Stimulated activated CD4-positive, alpha-beta T cell treated with anti-CD3 and anti-CD28 coated beads, Interleukin-1b, Interleukin-23, amount 100 ng/mL, for 1 hour (primary cell): Measurements from ENCODE around the gene BNC2.
"Not testable (repeated sequence)": the region's sequence is repeated elsewhere in the genome, so short reads cannot be mapped to it uniquely, and the experiment has no call there.

Experiments
- DNase-seq, 2 donors: peaks; one replicate each; pipeline ENCODE4 v3.0.0-alpha.2; 2020; ENCODE audit warnings: low read depth in 2 of 2

BNC2 gene

GRCh38 chr9:16500386-16500785 lies 370.1 kb downstream of the BNC2 start:
- DNase-seq: no peak

GRCh38 chr9:16499892-16500291 lies 370.6 kb downstream of the BNC2 start:
- DNase-seq: no peak

- DNase-seq: no peak
Measured at GRCh38 chr9:16496908-16497307, 373.6 kb downstream of the BNC2 start.

- no peak for DNase-seq
Measured at GRCh38 chr9:16487915-16488314, 382.6 kb downstream of the BNC2 start.

GRCh38 chr9:16485575-16486321 lies 384.7 kb downstream of the BNC2 start:
- DNase-seq: no peak

GRCh38 chr9:16485160-16485559 lies 385.3 kb downstream of the BNC2 start:
- no peak for DNase-seq

- no peak for DNase-seq
Measured at GRCh38 chr9:16484744-16485143, 385.7 kb downstream of the BNC2 start.

GRCh38 chr9:16484180-16484579 lies 386.3 kb downstream of the BNC2 start:
- no peak for DNase-seq

- DNase-seq: no peak
Measured at GRCh38 chr9:16482764-16483163, 387.7 kb downstream of the BNC2 start.

GRCh38 chr9:16480584-16480983 lies 389.9 kb downstream of the BNC2 start:
- DNase-seq: not testable (repeated sequence)

GRCh38 chr9:16475996-16476395 lies 394.5 kb downstream of the BNC2 start:
- no peak for DNase-seq

GRCh38 chr9:16475257-16475656 lies 395.2 kb downstream of the BNC2 start:
- no peak for DNase-seq

GRCh38 chr9:16469184-16469583 lies 401.3 kb downstream of the BNC2 start:
- DNase-seq: no peak

- no peak for DNase-seq
Measured at GRCh38 chr9:16461851-16462250, 408.6 kb downstream of the BNC2 start.

- DNase-seq: no peak
Measured at GRCh38 chr9:16461137-16461840, 409.2 kb downstream of the BNC2 start.

GRCh38 chr9:16460696-16461095 lies 409.8 kb downstream of the BNC2 start:
- no peak for DNase-seq

GRCh38 chr9:16459421-16460148 lies 410.9 kb downstream of the BNC2 start:
- no peak for DNase-seq

- no peak for DNase-seq
Measured at GRCh38 chr9:16458696-16459420, 411.6 kb downstream of the BNC2 start.

GRCh38 chr9:16455842-16456241 lies 414.6 kb downstream of the BNC2 start:
- DNase-seq: no peak

- DNase-seq: no peak
Measured at GRCh38 chr9:16453390-16453789, 417.1 kb downstream of the BNC2 start.

- no peak for DNase-seq
Measured at GRCh38 chr9:16450578-16450977, 419.9 kb downstream of the BNC2 start.

- no peak for DNase-seq
Measured at GRCh38 chr9:16450043-16450442, 420.4 kb downstream of the BNC2 start.
